GM12874 (cell line): ENCODE results near the gene ATP11B.

Experiments used
- TF ChIP-seq, protein P1 (sequence below): IDR thresholded peaks from 2 replicates; pipeline ENCODE4 v1.5.1; 2011; ENCODE audit warnings: low read depth, mild to moderate bottlenecking, control low read depth, low read length, moderate library complexity; ENCODE audit not compliant: insufficient read depth

The ATP11B gene

DNA sequence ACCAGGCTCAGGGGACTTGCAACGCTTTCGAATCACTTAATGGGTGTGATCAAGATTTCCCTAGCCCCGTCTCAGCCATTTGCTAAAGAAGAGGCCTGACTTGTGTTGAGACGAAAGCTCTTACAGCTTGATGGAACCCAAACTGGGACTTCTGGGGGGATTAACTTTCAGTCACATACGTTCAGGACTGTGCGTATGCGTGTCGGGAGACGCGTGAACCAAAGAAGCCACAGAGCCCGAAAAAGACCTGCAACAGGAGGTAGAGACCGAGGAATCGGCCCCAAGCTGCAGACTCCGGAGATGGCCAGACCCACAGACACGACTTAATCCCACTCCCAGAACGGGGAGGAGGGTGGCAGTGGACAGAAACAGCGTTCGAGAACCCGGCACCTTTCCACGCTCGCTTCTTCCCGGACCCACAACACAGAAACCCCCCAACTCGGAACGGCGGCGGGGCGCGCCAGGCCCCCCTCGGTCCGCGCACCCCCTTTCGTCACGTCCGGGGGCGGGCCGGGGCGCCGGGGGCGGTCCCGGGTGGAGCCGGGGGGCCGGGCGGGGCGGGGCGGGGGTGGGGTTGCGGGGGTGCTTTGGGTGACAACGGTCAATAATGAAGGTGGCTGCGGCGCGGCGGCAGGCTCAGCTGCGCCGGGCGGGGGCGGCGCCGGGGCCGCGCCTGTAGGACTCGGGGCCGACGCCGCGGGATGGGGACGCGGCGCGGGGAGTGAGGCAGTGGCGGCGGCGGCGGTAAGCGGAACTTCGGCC is at the start of gene ATP11B:
TSS of gene ATP11B (plus strand) at position 604 of the 762 bp plus-strand sequence. CDS start 256 bp downstream, outside the sequence.
- TF ChIP-seq, protein P1, sequence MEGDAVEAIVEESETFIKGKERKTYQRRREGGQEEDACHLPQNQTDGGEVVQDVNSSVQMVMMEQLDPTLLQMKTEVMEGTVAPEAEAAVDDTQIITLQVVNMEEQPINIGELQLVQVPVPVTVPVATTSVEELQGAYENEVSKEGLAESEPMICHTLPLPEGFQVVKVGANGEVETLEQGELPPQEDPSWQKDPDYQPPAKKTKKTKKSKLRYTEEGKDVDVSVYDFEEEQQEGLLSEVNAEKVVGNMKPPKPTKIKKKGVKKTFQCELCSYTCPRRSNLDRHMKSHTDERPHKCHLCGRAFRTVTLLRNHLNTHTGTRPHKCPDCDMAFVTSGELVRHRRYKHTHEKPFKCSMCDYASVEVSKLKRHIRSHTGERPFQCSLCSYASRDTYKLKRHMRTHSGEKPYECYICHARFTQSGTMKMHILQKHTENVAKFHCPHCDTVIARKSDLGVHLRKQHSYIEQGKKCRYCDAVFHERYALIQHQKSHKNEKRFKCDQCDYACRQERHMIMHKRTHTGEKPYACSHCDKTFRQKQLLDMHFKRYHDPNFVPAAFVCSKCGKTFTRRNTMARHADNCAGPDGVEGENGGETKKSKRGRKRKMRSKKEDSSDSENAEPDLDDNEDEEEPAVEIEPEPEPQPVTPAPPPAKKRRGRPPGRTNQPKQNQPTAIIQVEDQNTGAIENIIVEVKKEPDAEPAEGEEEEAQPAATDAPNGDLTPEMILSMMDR, result no peak

- TF ChIP-seq, protein P1, result no peak
Measured at GRCh38 chr3:182746959-182747358, 46.3 kb upstream of the ATP11B start.

- TF ChIP-seq, protein P1, result no peak
Measured at GRCh38 chr3:182755308-182755707, 38.0 kb upstream of the ATP11B start.

GRCh38 chr3:182755712-182756111 is 37.6 kb upstream of the ATP11B start:
- TF ChIP-seq, protein P1, result no peak

GRCh38 chr3:182760576-182761164 is 32.6 kb upstream of the ATP11B start:
- TF ChIP-seq, protein P1, result no peak

- TF ChIP-seq, protein P1, result no peak
Measured at GRCh38 chr3:182763896-182764295, 29.4 kb upstream of the ATP11B start.

DNA sequence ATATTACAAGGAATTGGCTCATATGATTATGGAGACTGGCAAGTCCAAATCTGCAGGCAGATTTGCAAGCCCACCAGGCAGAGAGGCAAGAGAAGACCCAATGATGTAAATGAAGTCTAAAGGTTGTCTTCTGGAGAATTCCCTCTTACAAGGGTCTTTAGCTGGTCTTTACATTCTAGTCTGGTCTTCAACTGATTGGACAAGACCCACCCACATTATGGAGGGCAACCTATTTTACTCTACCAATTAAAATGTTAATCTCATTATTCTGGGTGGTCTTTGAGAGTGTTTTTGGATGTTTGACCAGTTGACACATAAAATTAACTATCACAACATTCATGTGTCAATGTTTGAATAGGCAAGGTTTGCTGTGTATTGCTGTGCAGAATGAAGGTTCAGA is 28.0 kb upstream of the ATP11B start:
- TF ChIP-seq, protein P1, result no peak
